H1 (cell line): ENCODE data around the gene EIF4E2. TPM values are rescaled to one million over a fixed set of nuclear protein-coding genes. Genes with fewer than 3 reads are reported as not detected.

ENCODE experiments used
- CTCF ChIA-PET: fragments of 300-600 bp; sonication (Branson Sonifier 250); formaldehyde crosslinking; loops from one replicate; lab custom pipeline; 2021; ENCODE audit not compliant: partially characterized antibody; lab: Charles Lee
- POLR2A ChIA-PET: fragments of 300-600 bp; sonication (Branson Sonifier 250); formaldehyde crosslinking; loops from one replicate; lab custom pipeline; 2021; ENCODE audit warnings: inconsistent platforms; ENCODE audit not compliant: partially characterized antibody; lab: Charles Lee
- DNase-seq, 2 experiments: peaks; one replicate each; pipeline versions ENCODE4 v3.0.0 to v3.0.0-alpha.2; 2010 to 2022; ENCODE audit warnings: low spot score in 2 of 2, low read depth in 1 of 2, mixed read lengths in 1 of 2
- FAIRE-seq: peaks from 2 replicates; lab custom pipeline; 2011; peaks lifted over from hg19 to GRCh38; lab: Jason Lieb, UNC
- H2AFZ ChIP-seq: 2 replicates; pipeline ENCODE4 v1.8.1; 2012; ENCODE audit warnings: low read length, inconsistent platforms
- H2AK5ac ChIP-seq: 2 replicates; pipeline ENCODE4 v1.6.1; 2013; ENCODE audit warnings: low read depth, low read length
- H2BK120ac ChIP-seq: replicated peaks from 2 replicates; pipeline ENCODE3; 2013; ENCODE audit warnings: low read depth, low read length, inconsistent platforms
- H2BK12ac ChIP-seq: 2 replicates; pipeline ENCODE4 v1.6.1; 2013; ENCODE audit warnings: low read depth, low read length
- H2BK15ac ChIP-seq: 2 replicates; pipeline ENCODE4 v1.6.1; 2013; ENCODE audit warnings: low read length
- H2BK20ac ChIP-seq: 2 replicates; pipeline ENCODE4 v1.6.1; 2013; ENCODE audit warnings: low read length
- H2BK5ac ChIP-seq: 2 replicates; pipeline ENCODE4 v1.6.1; 2013; ENCODE audit warnings: low read depth, low read length
- H3K14ac ChIP-seq: 2 replicates; pipeline ENCODE4 v1.6.1; 2013; ENCODE audit warnings: inconsistent platforms; ENCODE audit not compliant: insufficient read length
- H3K18ac ChIP-seq: 2 replicates; pipeline ENCODE4 v1.6.1; 2013; ENCODE audit warnings: low read length; ENCODE audit errors: extremely low read depth
- H3K23ac ChIP-seq: 2 replicates; pipeline ENCODE4 v1.6.1; 2013; ENCODE audit warnings: inconsistent platforms; ENCODE audit not compliant: insufficient read length
- H3K23me2 ChIP-seq: 2 replicates; pipeline ENCODE4 v1.6.1; 2013; ENCODE audit warnings: low read depth, low read length
- H3K27ac ChIP-seq: 2 replicates; pipeline ENCODE4 v1.6.1; 2011; ENCODE audit warnings: low read depth, low read length, inconsistent platforms
- H3K27me3 ChIP-seq, 4 experiments: replicated peaks in 1 of 4; 1 replicate in 1 of 4; 2 replicates in 3 of 4; pipeline versions ENCODE4 v1.6.1 to v1.8.1; 2011 to 2013; ENCODE audit warnings: low read length in 3 of 4, mild to moderate bottlenecking in 3 of 4, inconsistent platforms in 2 of 4, mixed read lengths in 2 of 4, moderate library complexity in 1 of 4; ENCODE audit not compliant: control insufficient read depth in 3 of 4, insufficient read depth in 3 of 4; ENCODE audit errors: extremely low read depth in 1 of 4
- H3K36me3 ChIP-seq, 4 experiments: 2 replicates each; pipeline versions ENCODE4 v1.6.1 to v1.8.1; 2011 to 2013; ENCODE audit warnings: mild to moderate bottlenecking in 4 of 4, low read length in 3 of 4, moderate library complexity in 2 of 4, control low read depth in 1 of 4, inconsistent platforms in 1 of 4; ENCODE audit not compliant: insufficient read depth in 4 of 4, control insufficient read depth in 2 of 4
- H3K4ac ChIP-seq: replicated peaks from 2 replicates; pipeline ENCODE3; 2013; ENCODE audit warnings: low read length, low read depth, mixed read lengths, inconsistent platforms; ENCODE audit not compliant: insufficient read length
- H3K4me1 ChIP-seq, 4 experiments: replicated peaks in 1 of 4; 1 replicate in 1 of 4; 2 replicates in 3 of 4; pipeline versions ENCODE4 v1.6.1 to v1.8.1; 2011 to 2013; ENCODE audit warnings: low read length in 3 of 4, inconsistent platforms in 2 of 4, mixed read lengths in 1 of 4; ENCODE audit not compliant: insufficient read depth in 4 of 4, control insufficient read depth in 3 of 4
- H3K4me2 ChIP-seq, 2 experiments: 2 replicates each; pipeline versions ENCODE4 v1.6.1 to v1.8.1; 2011 to 2013; ENCODE audit warnings: low read depth in 2 of 2, low read length in 2 of 2, control low read depth in 1 of 2, inconsistent platforms in 1 of 2, mild to moderate bottlenecking in 1 of 2; ENCODE audit not compliant: insufficient read depth in 1 of 2
- H3K4me3 ChIP-seq, 4 experiments: fragments of 200-600, 300-600 bp in 1 of 4; sonication (generic), shearing (Covaris generic), sonication (Bioruptor Twin) in 1 of 4; 2 replicates each; pipeline versions ENCODE4 v1.5.1 to v1.8.1; 2011 to 2016; ENCODE audit warnings: low read length in 4 of 4, low read depth in 3 of 4, control low read depth in 2 of 4, inconsistent platforms in 2 of 4, mild to moderate bottlenecking in 2 of 4, mixed read lengths in 1 of 4, moderate library complexity in 1 of 4; ENCODE audit not compliant: insufficient read depth in 2 of 4; ENCODE audit errors: extremely low read depth in 1 of 4
- H3K56ac ChIP-seq: replicated peaks from 2 replicates; pipeline ENCODE3; 2013; ENCODE audit warnings: low read depth, mild to moderate bottlenecking, mixed read lengths, low read length, inconsistent platforms; ENCODE audit not compliant: insufficient read length
- H3K79me1 ChIP-seq: 2 replicates; pipeline ENCODE4 v1.6.1; 2013; ENCODE audit warnings: low read depth, low read length, control low read depth
- H3K79me2 ChIP-seq, 2 experiments: 2 replicates each; pipeline versions ENCODE4 v1.6.1 to v1.8.1; 2012 to 2013; ENCODE audit warnings: low read length in 2 of 2, mild to moderate bottlenecking in 2 of 2, inconsistent platforms in 1 of 2; ENCODE audit not compliant: insufficient read depth in 2 of 2, control insufficient read depth in 1 of 2
- H3K9ac ChIP-seq, 4 experiments: replicated peaks in 1 of 4; 1 replicate in 1 of 4; 2 replicates in 3 of 4; pipeline versions ENCODE4 v1.6.1 to v1.8.1; 2011 to 2013; ENCODE audit warnings: low read depth in 3 of 4, low read length in 3 of 4, control low read depth in 2 of 4, mild to moderate bottlenecking in 2 of 4, moderate library complexity in 2 of 4, inconsistent platforms in 1 of 4; ENCODE audit errors: extremely low read depth in 1 of 4
- H3K9me3 ChIP-seq, 2 experiments: 2 replicates each; pipeline versions ENCODE4 v1.6.1 to v1.8.1; 2012 to 2013; ENCODE audit warnings: mild to moderate bottlenecking in 2 of 2, moderate library complexity in 2 of 2, control low read depth in 1 of 2, inconsistent platforms in 1 of 2, low read depth in 1 of 2, low read length in 1 of 2, mixed read lengths in 1 of 2; ENCODE audit not compliant: insufficient read depth in 2 of 2
- H4K20me1 ChIP-seq, 2 experiments: replicated peaks in 1 of 2; 2 replicates each; pipeline versions ENCODE3 to v1.8.1; 2011 to 2013; ENCODE audit warnings: inconsistent platforms in 2 of 2, low read length in 2 of 2, mild to moderate bottlenecking in 1 of 2; ENCODE audit not compliant: insufficient read depth in 2 of 2, control insufficient read depth in 1 of 2
- H4K5ac ChIP-seq: 2 replicates; pipeline ENCODE4 v1.6.1; 2013; ENCODE audit warnings: low read length, low read depth, mixed read lengths, inconsistent platforms; ENCODE audit not compliant: insufficient read length
- H4K8ac ChIP-seq: 2 replicates; pipeline ENCODE4 v1.8.0; 2013; ENCODE audit warnings: mild to moderate bottlenecking, moderate library complexity, low read length, inconsistent platforms; ENCODE audit not compliant: insufficient read depth; ENCODE audit errors: extremely low read depth
- H4K91ac ChIP-seq: replicated peaks from 2 replicates; pipeline ENCODE3; 2013; ENCODE audit warnings: low read length, mixed read lengths, inconsistent platforms; ENCODE audit not compliant: insufficient read length
- CBX8 ChIP-seq: fragments of 300-800, 300-1000 bp; sonication (generic); IDR thresholded peaks from 2 replicates; pipeline ENCODE4 v1.7.1; 2016; ENCODE audit warnings: low read depth, low read length, borderline replicate concordance
- CREB1 ChIP-seq: IDR thresholded peaks from 2 replicates; pipeline ENCODE4 v1.6.1; 2012; ENCODE audit warnings: inconsistent platforms
- EGR1 ChIP-seq: IDR thresholded peaks from 2 replicates; pipeline ENCODE4 v1.6.1; 2011; ENCODE audit warnings: low read depth, low read length, borderline replicate concordance
- GABPA ChIP-seq: IDR thresholded peaks from 2 replicates; pipeline ENCODE4 v1.6.1; 2011; ENCODE audit warnings: mild to moderate bottlenecking, low read length, moderate library complexity, borderline replicate concordance; ENCODE audit not compliant: insufficient read depth
- RXRA ChIP-seq: IDR thresholded peaks from 2 replicates; pipeline ENCODE4 v1.6.1; 2011; ENCODE audit warnings: low read depth, mild to moderate bottlenecking, low read length, moderate library complexity; ENCODE audit not compliant: insufficient read depth
- SUZ12 ChIP-seq: fragments of 200-600 bp; sonication (generic); IDR thresholded peaks from 2 replicates; pipeline ENCODE4 v1.6.1; 2012; ENCODE audit warnings: mild to moderate bottlenecking, inconsistent platforms, low read length, moderate library complexity, mixed read lengths
- TCF12 ChIP-seq: IDR thresholded peaks from 2 replicates; pipeline ENCODE4 v1.6.1; 2011; ENCODE audit warnings: low read depth, mild to moderate bottlenecking, low read length
- YY1 ChIP-seq: IDR thresholded peaks from 2 replicates; pipeline ENCODE4 v1.6.1; 2011; ENCODE audit warnings: low read depth, mild to moderate bottlenecking, low read length
- WGBS, 2 experiments: shearing (Covaris generic) in 1 of 2; methylation state at CpG; one replicate each; pipeline versions ENCODE4 v1.1.6 to v1.1.7; 2013 to 2015; ENCODE audit warnings: low lambda C conversion rate in 2 of 2, mixed read lengths in 2 of 2, inconsistent platforms in 1 of 2, low coverage in 1 of 2, missing lambda C conversion rate in 1 of 2; ENCODE audit not compliant: insufficient replicate concordance in 2 of 2, insufficient coverage in 1 of 2, insufficient read length in 1 of 2; ENCODE audit errors: extremely low coverage in 1 of 2, missing lambda C conversion rate in 1 of 2; 5-methylcytosine and 5-hydroxymethylcytosine counted together
- polyA plus RNA-seq, 7 experiments: library from polyadenylated mRNA; depleted of rRNA in 3 of 7; stranded (reverse) in 5 of 7; unstranded in 2 of 7; fragments of >200 nt in 5 of 7; fragments of 200-250 nt in 2 of 7; gene quantifications; 1 replicate in 5 of 7; 2 replicates in 1 of 7; 4 replicates in 1 of 7; pipeline versions ENCODE4 v1.2.1 to v1.2.3, GENCODE V29; 2011 to 2013; ENCODE audit warnings: missing spikeins in 2 of 7, mixed read lengths in 2 of 7
- total RNA-seq: library from RNA; stranded (reverse); fragmentation: NEBNext Ultra II Directional; extraction: Animal tissue kit (Norgen Biotek cat#: 25700); gene quantifications from 2 replicates; pipeline ENCODE4 v1.2.1, GENCODE V29; 2021
- TF ChIP-seq, protein P1 (sequence below): IDR thresholded peaks from 2 replicates; pipeline ENCODE4 v1.6.1; 2012; ENCODE audit warnings: low read length, inconsistent platforms

Gene EIF4E2
- total and polyA plus RNA-seq, 2 of the 8 experiments (the other 6 are each of a cell fraction or from before 2014, with no cell fraction given), result 39.4 to 114 TPM

DNA sequence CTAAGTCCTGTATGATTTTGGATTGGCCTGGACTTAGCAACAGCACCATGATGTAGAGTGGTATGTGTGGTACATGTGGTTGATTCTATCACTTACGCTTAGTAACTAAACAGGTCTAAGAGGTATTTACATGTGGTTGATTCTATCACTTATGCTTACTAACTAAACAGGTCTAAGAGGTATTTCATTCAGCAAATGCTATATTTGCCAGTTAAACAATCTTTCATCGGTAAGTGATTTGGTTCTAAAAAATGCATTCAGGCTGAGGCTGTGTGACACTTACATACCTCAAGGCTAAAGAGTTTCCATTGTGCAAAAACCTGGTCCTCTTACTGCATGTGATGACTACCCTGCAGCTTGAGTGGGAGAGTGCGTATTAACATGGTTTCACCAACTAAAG, 13.1 kb downstream of the EIF4E2 start:
- no peak for DNase-seq
- Histone ChIP-seq H3K79me2 (no peaks in the 10 kb centered on the region), H4K20me1 (peaks cover 0 to 3% of the 10 kb centered on the region in 2 experiments), H3K23me2 (no peaks in the 10 kb centered on the region), H4K5ac (no peak overlapping the region), H2BK5ac (no peak overlapping the region), H3K14ac (no peak overlapping the region), H2BK15ac (no peak overlapping the region), H3K18ac (no peak overlapping the region), H3K4me1 (no peaks in the 10 kb centered on the region), H3K36me3 (peaks cover 5 to 69% (median 39%) of the 10 kb centered on the region in 4 experiments), H3K9ac (no peak overlapping the region), H3K4ac (no peak overlapping the region), H3K23ac (no peak overlapping the region), H2AFZ (no peak overlapping the region), H3K4me3 (no peak overlapping the region), H3K9me3 (no peaks in the 10 kb centered on the region), H3K27ac (no peak overlapping the region), H3K27me3 (no peaks in the 10 kb centered on the region), H2AK5ac (no peak overlapping the region), H3K79me1 (peaks cover 2% of the 10 kb centered on the region; the same call in 1 of the 2 replicates), H3K4me2 (no peak overlapping the region), H2BK20ac (no peak overlapping the region), H4K8ac (no peak overlapping the region), H4K91ac (no peak overlapping the region), H3K56ac (no peak overlapping the region), H2BK12ac (no peak overlapping the region), H2BK120ac (no peak overlapping the region)
- TF ChIP-seq TCF12 (no peak), GABPA (no peak), RXRA (no peak), CBX8 (no peak), EGR1 (no peak), CREB1 (no peak), SUZ12 (no peak), YY1 (no peak)
- TF ChIP-seq, protein P1, sequence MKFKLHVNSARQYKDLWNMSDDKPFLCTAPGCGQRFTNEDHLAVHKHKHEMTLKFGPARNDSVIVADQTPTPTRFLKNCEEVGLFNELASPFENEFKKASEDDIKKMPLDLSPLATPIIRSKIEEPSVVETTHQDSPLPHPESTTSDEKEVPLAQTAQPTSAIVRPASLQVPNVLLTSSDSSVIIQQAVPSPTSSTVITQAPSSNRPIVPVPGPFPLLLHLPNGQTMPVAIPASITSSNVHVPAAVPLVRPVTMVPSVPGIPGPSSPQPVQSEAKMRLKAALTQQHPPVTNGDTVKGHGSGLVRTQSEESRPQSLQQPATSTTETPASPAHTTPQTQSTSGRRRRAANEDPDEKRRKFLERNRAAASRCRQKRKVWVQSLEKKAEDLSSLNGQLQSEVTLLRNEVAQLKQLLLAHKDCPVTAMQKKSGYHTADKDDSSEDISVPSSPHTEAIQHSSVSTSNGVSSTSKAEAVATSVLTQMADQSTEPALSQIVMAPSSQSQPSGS, result no peak
- CTCF ChIA-PET, result interaction anchor here (0.6 to 2.1 kb wide), 4 partner anchors 9 to 493 kb away, joined by 3 to 8 read pairs (median 5); no protein-coding TSS in a partner anchor
- FAIRE-seq, result no peak
- WGBS, 2 experiments, result 54% methylated on average over 3 of the region's 3 CpGs; no CpG with 5 or more reads in 1 of the 2 experiments
- POLR2A ChIA-PET, result interaction anchor here (1.3 to 2.6 kb wide), 3 partner anchors 8 to 12 kb away, joined by 3 to 20 read pairs (median 4); partner anchors contain the start of genes EIF4E2 and TIGD1
